Measurements from ENCODE around the gene PIK3CG.

GRCh38 chr7:106824458-106824857 is 40.6 kb upstream of the PIK3CG start:
- no peak for TF ChIP-seq CTCF (IDR thresholded peaks at IDR 0.05 in 2 of 3, conservative IDR thresholded peaks at IDR 0.05 in 1 of 3; ENCODE audit: control insufficient read depth in 2 of 3, extremely low read depth in 1 of 3, insufficient read depth in 1 of 3, low read depth in 3 of 3, low read length in 3 of 3)
- TF ChIP-seq, protein P1, sequence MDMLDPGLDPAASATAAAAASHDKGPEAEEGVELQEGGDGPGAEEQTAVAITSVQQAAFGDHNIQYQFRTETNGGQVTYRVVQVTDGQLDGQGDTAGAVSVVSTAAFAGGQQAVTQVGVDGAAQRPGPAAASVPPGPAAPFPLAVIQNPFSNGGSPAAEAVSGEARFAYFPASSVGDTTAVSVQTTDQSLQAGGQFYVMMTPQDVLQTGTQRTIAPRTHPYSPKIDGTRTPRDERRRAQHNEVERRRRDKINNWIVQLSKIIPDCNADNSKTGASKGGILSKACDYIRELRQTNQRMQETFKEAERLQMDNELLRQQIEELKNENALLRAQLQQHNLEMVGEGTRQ (IDR thresholded peaks at IDR 0.05; ENCODE audit: borderline replicate concordance, low read depth, low read length): no peak
- TF ChIP-seq NR2C2 (IDR thresholded peaks at IDR 0.05; ENCODE audit: borderline replicate concordance, control insufficient read depth, insufficient read length, low read depth): no peak
- no peak for TF ChIP-seq CHD4 (IDR thresholded peaks at IDR 0.05)
